Endometrial microvascular endothelial cells (primary cell): Measurements from ENCODE around the gene STAMBP. TPM values are rescaled to one million over a fixed set of nuclear protein-coding genes. Genes with fewer than 3 reads are reported as not detected.
"Not testable (repeated sequence)": the region's sequence is repeated elsewhere in the genome, so short reads cannot be mapped to it uniquely, and the experiment has no call there.

Source experiments
- in situ Hi-C: cut with HindIII; loops from 2 replicates; pipeline ENCODE4 v1.10.0; 2017; ENCODE audit warnings: low sequenced_read_pairs, low pct_unique_long_range_greater_than_20kb; ENCODE audit errors: inconsistent ontology term
- total RNA-seq: library from RNA; depleted of rRNA; stranded (reverse); fragments of >200 nt; gene quantifications from one replicate; pipeline ENCODE4 v1.2.3, GENCODE V29; 2015; ENCODE audit errors: inconsistent ontology term

Gene STAMBP
- total RNA-seq, 1 donor from 2014 or later: 13.9 TPM

DNA sequence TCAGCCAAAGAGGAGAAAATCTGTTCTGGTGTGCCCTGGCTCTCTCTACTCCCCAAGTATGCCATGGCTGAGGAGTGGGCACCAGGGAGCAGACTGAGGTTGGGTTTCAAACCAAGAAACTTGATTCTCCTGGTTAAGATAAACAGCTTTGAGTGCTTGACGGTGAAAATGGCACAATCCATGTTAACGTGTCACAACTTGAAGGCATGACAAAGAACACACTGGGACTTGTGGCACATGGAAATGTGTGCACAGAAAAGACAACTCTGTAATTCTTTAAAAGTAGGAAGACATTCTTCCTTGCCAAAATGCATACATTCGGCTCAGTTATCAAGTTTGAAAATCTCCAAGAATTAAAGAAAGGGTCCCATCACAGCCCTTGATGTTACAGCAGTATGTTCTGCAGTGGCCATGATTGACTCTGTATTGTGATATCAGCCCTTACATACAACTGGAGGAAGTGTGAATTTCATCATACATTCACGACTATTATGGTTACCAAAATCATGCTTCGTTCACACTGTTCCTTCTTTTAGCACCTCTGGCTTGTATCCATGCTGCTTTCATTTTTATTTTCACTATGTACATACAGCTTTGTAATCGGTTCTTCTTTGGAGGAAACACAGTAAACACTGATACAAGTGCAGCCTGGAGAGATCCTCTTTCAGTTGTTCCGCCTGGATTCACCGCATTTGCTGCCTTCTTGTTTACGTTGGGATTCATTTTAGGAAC, 48.5 kb downstream of the STAMBP start:
- in situ Hi-C loops: no loop called here

DNA sequence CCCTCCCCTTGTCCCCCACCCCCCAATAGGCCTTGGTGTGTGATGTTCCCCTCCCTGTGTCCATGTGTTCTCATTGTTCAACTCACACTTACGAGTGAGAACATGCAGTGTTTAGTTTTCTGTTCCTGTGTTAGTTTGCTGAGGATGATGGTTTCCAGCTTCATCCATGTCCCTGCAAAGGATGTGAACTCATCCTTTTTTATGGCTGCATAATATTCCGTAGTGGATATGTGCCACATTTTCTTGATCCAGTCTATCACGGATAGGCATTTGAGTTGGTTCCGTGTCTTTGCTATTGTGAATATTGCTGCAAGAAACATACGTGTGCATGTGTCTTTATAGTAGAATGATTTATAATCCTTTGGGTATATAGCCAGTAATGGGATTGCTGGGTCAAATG, 49.2 kb downstream of the STAMBP start:
- in situ Hi-C loops: not testable (repeated sequence)

DNA sequence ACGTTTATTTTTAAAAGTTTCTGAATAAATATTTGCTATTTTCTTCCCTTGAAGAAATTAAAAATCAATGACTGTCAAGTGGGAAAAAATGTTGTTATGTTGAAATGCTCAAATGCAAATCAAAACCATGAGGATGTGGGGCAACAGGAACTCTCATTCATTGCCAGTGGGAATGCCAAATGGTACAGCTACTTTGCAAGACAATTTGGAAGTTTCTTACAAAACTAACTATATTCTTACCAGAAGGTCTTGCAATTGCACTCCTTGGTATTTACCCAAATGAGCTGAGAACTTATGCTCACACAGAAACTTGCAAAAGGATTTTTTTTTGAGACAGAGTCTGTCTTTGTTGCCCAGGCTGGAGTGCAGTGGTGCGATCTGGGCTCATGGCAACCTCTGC, 56.6 kb downstream of the STAMBP start:
- in situ Hi-C loops: no loop called here

DNA sequence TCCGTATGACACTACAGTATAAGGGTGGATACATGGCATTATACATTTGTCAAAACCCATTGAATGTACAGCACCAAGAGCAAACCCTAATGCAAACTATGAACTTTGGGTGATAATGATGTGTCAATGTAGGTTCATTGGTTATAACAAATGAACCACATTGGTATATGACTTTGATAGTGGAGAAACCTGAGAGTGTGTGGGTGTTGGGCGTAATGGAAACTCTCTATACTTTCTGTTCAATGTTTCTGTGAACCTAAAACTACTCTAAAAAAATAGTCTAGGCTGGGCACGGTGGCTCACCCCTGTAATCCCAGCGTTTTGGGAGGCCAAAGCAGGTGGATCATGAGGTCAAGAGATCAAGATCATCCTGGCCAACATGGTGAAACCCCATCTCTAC, 57.6 kb downstream of the STAMBP start:
- in situ Hi-C loops: no loop called here

DNA sequence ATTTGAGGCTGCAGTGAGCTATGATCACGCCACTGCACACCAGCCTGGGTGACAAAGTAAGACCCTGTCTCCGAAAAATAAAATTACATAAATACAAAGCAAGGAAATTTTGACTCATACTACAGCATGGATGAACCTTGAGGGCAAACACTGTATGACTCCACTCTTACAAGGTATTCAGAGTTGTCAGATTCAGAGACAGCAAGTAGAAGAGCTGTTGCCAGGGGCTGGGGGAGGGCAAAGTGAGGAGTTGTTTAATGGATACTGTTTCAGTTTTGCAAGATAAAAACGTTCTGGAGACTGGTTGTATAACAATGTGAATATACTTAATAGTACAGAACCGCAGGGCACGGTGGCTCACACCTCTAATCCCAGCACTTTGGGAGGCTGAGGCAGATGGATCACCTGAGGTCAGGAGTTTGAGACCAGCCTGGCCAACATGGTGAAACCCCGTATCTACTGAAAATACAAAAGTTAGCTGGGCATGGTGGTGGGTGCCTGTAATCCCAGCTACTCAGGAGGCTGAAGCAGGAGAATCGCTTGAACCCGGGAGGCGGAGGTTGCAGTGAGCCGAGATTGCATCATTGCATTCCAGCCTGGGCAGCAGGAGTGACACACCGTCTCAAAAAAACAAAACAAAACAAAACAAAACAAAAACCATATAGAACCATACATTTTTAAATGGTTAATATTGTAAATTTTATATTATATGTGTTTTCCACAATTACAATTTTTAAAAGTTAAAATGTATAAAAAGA, 59.0 kb downstream of the STAMBP start:
- in situ Hi-C loops: not testable (repeated sequence)

DNA sequence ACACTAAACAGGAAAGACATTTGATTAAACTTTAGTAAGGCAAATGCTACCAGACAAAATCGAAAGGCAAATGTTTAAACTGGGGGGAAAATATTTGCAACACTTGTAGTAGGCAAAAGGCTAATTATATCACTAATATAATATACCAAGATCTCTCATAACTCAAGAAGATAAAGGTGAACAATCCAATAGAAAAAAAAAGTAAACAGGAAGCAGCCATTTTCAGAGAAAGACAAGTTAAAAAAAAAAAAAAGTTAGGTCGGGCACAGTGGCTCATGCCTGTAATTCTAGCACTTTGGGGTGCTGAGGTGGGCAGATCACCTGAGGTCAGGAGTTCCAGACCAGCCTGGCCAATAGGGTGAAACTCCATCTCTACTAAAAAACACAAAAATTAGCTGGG, 59.6 kb downstream of the STAMBP start:
- in situ Hi-C loops: no loop called here

DNA sequence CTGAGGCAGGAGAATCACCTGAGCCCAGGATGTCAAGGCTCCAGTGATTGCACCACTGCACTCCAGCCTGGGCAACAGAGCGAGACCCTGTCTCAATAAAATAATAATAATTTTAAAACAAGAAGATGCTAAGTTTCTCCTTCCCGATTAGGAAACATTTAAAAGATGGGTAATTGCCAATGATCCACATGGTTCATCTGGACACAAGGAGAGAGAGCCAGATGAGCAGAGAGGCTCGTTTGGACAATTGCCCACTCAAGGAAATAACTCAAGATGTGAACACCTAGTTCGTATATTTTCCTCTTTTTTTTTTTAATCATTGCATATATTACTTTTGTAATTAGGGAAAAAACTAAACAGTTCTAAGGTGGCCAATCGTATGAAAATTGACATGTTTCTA, 60.4 kb downstream of the STAMBP start:
- in situ Hi-C loops: no loop called here

DNA sequence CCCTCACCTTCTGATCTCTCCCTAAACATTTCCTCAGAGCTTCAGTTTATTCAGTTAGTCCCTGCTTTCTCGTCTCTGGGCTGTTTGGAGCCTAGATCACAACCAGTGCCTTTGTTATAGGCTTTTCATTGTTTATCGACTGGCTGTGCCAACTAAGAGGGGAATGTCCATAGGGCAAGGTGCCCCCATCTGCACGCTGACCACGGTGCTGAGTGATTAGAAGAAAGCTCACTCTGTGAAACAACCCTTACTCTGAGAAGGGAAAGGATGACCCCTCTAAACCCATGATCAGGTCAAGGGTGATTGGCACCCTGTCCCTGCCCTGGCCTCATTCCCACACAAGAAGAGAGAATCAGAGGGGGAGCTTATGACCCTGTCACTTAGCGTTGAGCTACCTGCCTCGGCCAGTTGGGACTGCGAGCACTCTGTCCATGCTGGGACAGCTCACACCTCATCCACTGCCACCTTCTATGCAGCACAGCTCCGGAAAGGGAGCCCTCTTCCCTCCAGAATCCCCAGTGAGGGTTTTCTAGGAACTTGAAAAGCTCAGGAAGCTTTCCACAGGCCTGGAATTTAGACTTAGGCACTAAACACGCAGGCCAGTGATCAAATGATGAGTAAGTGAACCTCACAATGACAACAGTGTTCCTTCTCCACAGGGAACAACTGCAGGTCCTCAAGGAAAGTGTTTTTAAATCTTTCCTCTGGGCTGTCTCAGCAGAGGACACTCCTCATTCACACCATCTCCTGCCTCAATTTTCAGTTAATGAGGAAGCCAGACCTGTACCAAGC, 61.7 kb downstream of the STAMBP start:
- in situ Hi-C loops: no loop called here

DNA sequence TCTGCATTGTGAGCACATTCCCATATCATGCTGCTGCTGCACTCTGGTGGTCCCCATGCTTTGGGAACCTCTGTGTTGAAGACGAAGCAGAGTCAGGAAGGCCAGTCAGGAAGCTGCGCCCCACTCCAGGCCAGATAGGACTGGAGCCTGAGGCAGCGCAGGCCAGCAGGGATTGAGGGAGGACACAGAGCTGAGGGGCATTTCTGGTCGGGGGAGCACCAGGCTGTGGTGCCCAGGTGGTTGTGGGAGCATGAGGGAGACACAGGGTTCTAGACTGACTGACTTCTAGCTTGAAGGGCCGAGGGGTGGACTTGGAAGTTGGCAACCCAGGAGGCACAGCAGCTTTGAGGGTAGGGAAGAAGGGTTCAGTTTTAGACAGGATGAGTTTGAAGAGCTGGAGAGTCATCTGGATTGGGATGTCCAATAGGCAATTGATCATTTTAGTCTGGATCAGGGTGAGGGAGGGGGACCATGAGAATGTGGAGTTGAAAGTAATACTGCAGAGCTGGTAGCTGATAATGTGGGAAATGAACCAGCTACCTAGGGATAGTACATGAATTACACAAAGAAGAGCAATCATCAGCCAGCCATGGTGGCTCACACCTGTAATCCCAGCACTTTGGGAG, 62.6 kb downstream of the STAMBP start:
- in situ Hi-C loops: no loop called here

DNA sequence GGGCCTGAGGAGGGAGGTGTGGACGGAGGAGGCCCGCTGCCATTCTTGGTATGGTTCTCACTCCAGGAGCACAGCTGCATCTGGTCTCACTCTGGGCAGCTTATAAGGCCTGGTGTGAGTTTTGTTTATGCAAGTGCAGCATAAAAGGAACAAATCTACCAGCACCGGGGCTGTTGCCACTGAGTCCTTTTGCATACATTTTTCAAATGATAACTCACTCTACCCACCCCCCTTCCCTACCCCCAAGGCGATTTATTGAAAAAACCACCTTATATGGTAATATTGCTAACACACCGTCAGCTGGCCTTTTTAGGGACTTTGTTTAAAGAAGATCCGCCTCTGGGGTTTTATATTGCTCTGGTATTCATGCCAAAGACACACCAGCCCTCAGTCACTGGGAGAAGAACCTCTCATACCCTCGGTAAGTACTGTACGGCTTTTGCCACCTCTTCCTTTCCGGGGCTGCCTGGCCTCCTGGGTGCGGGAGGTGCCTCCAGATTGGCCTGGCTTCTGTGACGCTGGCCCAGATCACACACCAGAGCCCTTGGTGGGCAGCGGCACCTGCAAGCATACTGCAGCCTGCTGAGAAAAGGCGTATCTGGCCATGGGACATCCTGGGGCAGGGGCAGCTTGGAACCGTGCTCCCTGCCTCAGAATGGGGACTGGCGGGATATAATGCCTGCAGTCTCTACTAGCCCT, 64.0 kb downstream of the STAMBP start, which contains the start of gene ACTG2:
Gene ACTG2, plus strand, starts transcription at position 378 of the 699 bp plus-strand sequence. CDS start 8,304 bp downstream, outside the sequence.
- in situ Hi-C loops: no loop called here

DNA sequence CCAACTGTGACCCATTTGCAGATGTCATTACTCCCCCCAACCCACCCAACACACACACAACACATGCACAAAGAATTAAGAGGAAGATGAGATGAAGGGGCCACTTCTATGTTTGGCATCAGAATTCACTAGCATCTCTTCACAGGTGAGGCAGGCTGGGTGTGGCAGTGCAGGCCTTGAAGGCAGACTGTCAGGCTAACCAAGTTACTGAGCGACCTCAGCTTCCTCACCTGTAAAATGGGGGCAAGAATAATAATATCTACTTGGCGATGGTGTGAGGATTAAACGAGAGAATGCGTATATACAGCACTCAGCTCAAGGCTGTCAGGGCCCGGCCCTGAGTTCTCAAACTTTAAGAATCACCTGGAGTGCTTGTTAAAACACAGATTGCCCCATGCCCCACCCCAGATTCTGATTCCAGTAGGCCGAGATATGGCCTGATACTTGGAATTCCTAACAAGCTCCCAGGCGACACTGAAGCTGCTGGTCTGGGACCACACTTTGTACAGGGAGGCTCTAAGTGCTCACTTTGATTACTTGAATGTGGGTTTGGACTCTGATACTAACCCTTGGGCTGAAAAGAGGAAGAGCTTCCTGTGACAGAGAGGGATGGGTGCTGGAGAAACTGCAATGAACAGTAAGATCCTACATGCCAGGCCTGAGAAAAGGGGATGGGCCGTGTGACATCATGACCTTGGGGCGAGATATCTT, 65.2 kb downstream of the STAMBP start:
- in situ Hi-C loops: no loop called here

DNA sequence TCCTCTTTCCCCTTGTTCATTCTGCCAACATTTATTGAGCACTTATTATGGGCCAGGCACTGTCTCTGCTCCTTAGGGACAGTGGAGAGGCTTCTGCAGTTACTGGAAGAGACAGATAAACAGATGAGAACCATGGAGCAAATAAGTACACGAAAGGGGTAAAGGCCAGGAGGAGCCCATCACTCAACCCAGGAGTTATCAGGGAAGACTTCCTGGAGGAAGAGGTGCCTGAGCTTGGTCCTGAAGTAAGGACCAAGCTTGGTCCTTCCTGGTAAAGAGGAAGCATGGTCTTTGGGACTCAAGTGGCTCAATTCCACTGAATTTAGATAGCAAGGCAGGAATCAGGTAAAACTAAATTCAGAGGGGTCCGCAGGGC, 65.7 kb downstream of the STAMBP start:
- in situ Hi-C loops: no loop called here

DNA sequence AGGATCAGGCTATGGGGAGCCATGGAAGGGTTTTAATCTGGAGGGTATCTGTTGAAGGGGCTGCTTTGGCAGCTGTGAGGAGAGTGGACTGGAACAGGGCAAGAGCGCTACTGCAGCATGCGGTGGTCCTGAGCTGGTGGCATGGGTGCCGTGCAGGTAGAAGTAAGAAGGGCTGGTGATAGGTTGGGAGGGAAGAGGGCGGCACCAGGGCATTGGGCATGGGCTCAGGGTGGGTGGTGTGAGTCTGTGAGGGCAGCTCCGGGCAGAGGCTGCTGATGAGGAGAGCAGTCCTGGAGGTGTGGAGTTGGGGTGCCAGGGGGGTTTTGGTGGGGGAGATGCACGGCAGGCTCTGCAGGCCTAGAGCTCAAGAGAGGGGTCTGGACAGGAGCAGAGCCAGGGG, 66.1 kb downstream of the STAMBP start:
- in situ Hi-C loops: no loop called here

DNA sequence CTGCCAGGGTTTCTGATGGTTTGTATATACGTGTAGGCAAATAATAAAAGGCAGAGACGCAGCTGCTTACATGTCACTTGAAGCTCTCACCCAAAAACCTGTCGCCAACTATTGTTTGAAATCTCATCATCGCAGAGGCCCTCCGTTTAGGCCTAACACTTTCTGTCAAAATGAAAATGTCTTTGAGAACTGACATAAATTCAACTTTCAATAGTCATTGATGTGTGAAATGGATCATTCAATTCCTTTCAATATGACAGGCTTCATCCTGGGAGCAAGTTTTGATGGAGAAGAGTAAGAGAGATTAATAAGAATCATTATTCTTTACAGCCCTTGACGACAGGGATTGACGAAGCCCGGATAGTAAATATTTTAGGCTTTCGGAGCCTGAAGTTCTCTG, 66.7 kb downstream of the STAMBP start:
- in situ Hi-C loops: no loop called here

DNA sequence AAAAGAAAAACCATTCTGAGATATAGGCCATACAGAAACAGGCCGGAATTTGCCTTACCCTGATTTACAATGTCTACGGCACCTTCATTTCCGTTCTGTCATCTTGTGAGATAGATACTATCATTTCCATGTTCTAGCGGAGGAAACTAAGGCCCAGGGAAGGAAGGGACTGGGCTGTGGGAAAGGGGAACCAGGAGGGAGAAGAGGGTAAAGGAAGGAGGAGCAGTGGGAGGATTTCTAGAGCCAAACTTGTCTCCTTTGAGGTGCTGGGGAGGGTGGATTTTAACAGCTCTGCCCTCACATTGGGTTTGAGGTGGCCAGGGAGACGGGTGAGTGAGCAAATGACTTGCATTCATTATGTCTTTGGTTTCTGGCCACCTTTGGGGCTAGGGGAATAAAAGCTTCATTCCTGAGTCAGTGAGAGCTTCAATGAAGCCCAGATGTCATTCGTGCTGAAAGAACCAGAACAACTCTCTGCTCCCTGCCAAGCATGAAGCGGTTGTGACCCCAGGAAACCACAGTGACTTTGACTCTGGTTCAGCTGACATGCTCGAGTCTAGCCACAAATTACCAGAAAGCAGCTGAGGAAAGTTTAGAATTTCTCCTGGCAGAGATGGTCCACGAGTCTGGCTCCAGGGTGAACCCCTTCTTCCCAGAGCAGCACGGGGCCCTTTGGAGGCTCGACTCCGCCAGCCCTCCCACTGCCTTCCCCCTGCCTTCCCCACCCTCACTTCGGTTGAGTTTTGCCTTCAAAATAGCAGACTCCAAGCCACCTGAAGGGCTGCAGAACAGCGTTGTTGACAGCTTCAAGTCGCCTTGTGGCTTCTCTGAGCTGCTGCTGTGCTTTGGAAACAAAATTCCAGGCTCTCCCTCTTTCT, 67.8 kb downstream of the STAMBP start:
- in situ Hi-C loops: no loop called here

DNA sequence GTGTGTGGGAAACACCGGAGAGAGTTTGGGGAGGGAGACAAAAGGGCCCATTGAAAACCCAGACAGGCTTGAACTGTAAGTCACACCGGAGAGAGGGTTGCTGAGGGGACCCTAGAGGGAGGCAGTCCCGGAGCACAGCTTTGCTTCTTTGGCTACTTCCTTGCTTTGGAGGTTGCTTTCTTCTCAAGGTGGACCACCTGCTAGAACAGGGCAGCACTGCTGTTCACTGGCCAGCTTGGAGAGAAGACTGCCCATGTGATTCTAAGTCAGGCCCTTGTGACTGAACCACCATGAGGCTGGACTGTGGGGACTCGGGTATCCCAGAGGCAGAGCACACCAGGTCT, 68.5 kb downstream of the STAMBP start:
- in situ Hi-C loops: no loop called here

DNA sequence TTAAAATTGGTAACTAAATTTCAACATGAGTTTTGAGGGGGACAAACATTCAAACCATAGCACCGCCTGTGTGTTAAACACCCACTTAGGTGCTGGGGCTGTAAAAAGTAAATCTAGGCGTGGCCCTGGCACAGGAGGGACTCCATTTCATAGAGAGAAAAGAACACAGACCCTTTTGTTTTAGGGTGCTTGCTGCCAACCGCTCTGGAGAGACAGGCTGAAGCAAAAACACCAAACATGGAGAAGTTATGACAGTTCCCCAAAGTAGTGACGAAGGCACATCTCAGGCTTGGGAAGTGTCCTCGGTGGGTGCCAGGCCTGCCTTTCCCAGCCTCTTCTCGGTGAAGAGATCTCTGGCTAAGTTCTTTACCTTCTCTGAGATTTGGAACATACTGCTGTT, 69.2 kb downstream of the STAMBP start:
- in situ Hi-C loops: no loop called here
